Measurements from ENCODE around the gene TRIL. TPM values are rescaled to one million over a fixed set of nuclear protein-coding genes. Genes with fewer than 3 reads are reported as not detected.

The TRIL gene
- total RNA-seq, 1 experiment from 2014 or later, result 0.03 TPM

GRCh38 chr7:28957751-28958234 is 337 bp downstream of the TRIL start:
- Histone ChIP-seq H3K36me3 (no peaks in the 10 kb centered on the region), H3K4me3 (peak overlapping the region; percentile 45), H3K9me3 (no peaks in the 10 kb centered on the region), H3K27me3 (peaks cover 16% of the 10 kb centered on the region)
- peak; percentile 38 for DNase-seq

- Histone ChIP-seq H3K9me3 (no peaks in the 10 kb centered on the region), H3K36me3 (no peaks in the 10 kb centered on the region), H3K27me3 (peaks cover 16% of the 10 kb centered on the region), H3K4me3 (peak overlapping the region; percentile 45; the same call in 1 of the 2 replicates)
- no peak for DNase-seq
Observed at GRCh38 chr7:28957064-28957750, 923 bp downstream of the TRIL start.

- Histone ChIP-seq H3K27me3 (peaks cover 16% of the 10 kb centered on the region), H3K4me3 (peak overlapping the region; percentile 40), H3K9me3 (no peaks in the 10 kb centered on the region), H3K36me3 (no peaks in the 10 kb centered on the region)
- peak; percentile 54 for DNase-seq
Observed at GRCh38 chr7:28956608-28957063, 1.5 kb downstream of the TRIL start.

GRCh38 chr7:28955718-28956607 is 2.2 kb downstream of the TRIL start:
- Histone ChIP-seq H3K36me3 (no peaks in the 10 kb centered on the region), H3K27me3 (peaks cover 16% of the 10 kb centered on the region), H3K4me3 (peak overlapping the region; percentile 40), H3K9me3 (no peaks in the 10 kb centered on the region)
- DNase-seq, result peak; percentile 57

GRCh38 chr7:28955356-28955717 is 2.8 kb downstream of the TRIL start:
- DNase-seq, result no peak
- Histone ChIP-seq H3K27me3 (peaks cover 16% of the 10 kb centered on the region), H3K36me3 (no peaks in the 10 kb centered on the region), H3K4me3 (no peak overlapping the region), H3K9me3 (no peaks in the 10 kb centered on the region)

GRCh38 chr7:28954946-28955345 is 3.2 kb downstream of the TRIL start:
- Histone ChIP-seq H3K27me3 (peaks cover 16% of the 10 kb centered on the region), H3K4me3 (no peak overlapping the region), H3K9me3 (no peaks in the 10 kb centered on the region), H3K36me3 (no peaks in the 10 kb centered on the region)
- no peak for DNase-seq

GRCh38 chr7:28954471-28954870 is 3.7 kb downstream of the TRIL start:
- no peak for DNase-seq
- no peak overlapping the region for H3K4me3 ChIP-seq
- no peaks in the 10 kb centered on the region for H3K9me3 ChIP-seq

GRCh38 chr7:28953633-28954032 is 4.5 kb downstream of the TRIL start:
- Histone ChIP-seq H3K27me3 (peaks cover 16% of the 10 kb centered on the region), H3K9me3 (no peaks in the 10 kb centered on the region), H3K4me3 (no peak overlapping the region), H3K36me3 (no peaks in the 10 kb centered on the region)
- DNase-seq, result peak; percentile 64

More at GRCh38 chr7:28954471-28954870, 3.7 kb downstream of the TRIL start:
- Histone ChIP-seq H3K27me3 (peaks cover 16% of the 10 kb centered on the region), H3K36me3 (no peaks in the 10 kb centered on the region)

GRCh38 chr7:28942168-28942567 is 16.0 kb downstream of the TRIL start:
- H3K27me3 ChIP-seq, result peaks cover 4% of the 10 kb centered on the region; the same call in 1 of the 2 replicates
- no peaks in the 10 kb centered on the region for H3K36me3 ChIP-seq
- no peak for DNase-seq
- no peak overlapping the region for H3K4me3 ChIP-seq
- no peaks in the 10 kb centered on the region for H3K9me3 ChIP-seq

GRCh38 chr7:28941633-28942032 is 16.5 kb downstream of the TRIL start:
- no peaks in the 10 kb centered on the region for H3K36me3 ChIP-seq
- H3K27me3 ChIP-seq, result peaks cover 4% of the 10 kb centered on the region; the same call in 1 of the 2 replicates
- no peak overlapping the region for H3K4me3 ChIP-seq
- no peaks in the 10 kb centered on the region for H3K9me3 ChIP-seq
- no peak for DNase-seq

GRCh38 chr7:28940741-28941384 is 17.3 kb downstream of the TRIL start:
- no peak for DNase-seq
- H3K9me3 ChIP-seq, result no peaks in the 10 kb centered on the region
- no peaks in the 10 kb centered on the region for H3K36me3 ChIP-seq
- H3K4me3 ChIP-seq, result no peak overlapping the region
- H3K27me3 ChIP-seq, result peaks cover 4% of the 10 kb centered on the region; the same call in 1 of the 2 replicates

- Histone ChIP-seq H3K36me3 (no peaks in the 10 kb centered on the region), H3K27me3 (peaks cover 4% of the 10 kb centered on the region; the same call in 1 of the 2 replicates), H3K4me3 (no peak overlapping the region), H3K9me3 (no peaks in the 10 kb centered on the region)
- DNase-seq, result no peak
Observed at GRCh38 chr7:28939844-28940544, 18.1 kb downstream of the TRIL start.

- DNase-seq, result no peak
- H3K9me3 ChIP-seq, result no peaks in the 10 kb centered on the region
- peaks cover 3% of the 10 kb centered on the region; the same call in 1 of the 2 replicates for H3K27me3 ChIP-seq
- no peaks in the 10 kb centered on the region for H3K36me3 ChIP-seq
- H3K4me3 ChIP-seq, result no peak overlapping the region
Observed at GRCh38 chr7:28939367-28939766, 18.8 kb downstream of the TRIL start.

GRCh38 chr7:28937619-28938018 is 20.5 kb downstream of the TRIL start:
- no peak for DNase-seq
- H3K27me3 ChIP-seq, result no peaks in the 10 kb centered on the region
- H3K36me3 ChIP-seq, result no peaks in the 10 kb centered on the region
- no peaks in the 10 kb centered on the region for H3K9me3 ChIP-seq
- H3K4me3 ChIP-seq, result no peak overlapping the region

- no peaks in the 10 kb centered on the region for H3K9me3 ChIP-seq
- H3K27me3 ChIP-seq, result no peaks in the 10 kb centered on the region
- no peak overlapping the region for H3K4me3 ChIP-seq
- H3K36me3 ChIP-seq, result no peaks in the 10 kb centered on the region
- no peak for DNase-seq
Observed at GRCh38 chr7:28937103-28937502, 21.0 kb downstream of the TRIL start.

GRCh38 chr7:28933846-28934320 is 24.2 kb downstream of the TRIL start:
- Histone ChIP-seq H3K9me3 (no peaks in the 10 kb centered on the region), H3K27me3 (no peaks in the 10 kb centered on the region), H3K4me3 (no peak overlapping the region)

More at GRCh38 chr7:28933846-28934320, 24.2 kb downstream of the TRIL start:
- H3K36me3 ChIP-seq, result no peaks in the 10 kb centered on the region
- no peak for DNase-seq
